ENCODE results near the gene TOR3A.

Gene TOR3A

GRCh38 chr1:179092896-179093461 lies 11.1 kb downstream of the TOR3A start:
- Histone ChIP-seq H3K27ac (ENCODE audit: low read depth, low read length) (no peak overlapping the region), H3K4me3 (ENCODE audit: low read length) (no peak overlapping the region), H3K9me3 (ENCODE audit: insufficient read depth, low read depth, low read length) (no peaks in the 10 kb centered on the region), H3K9ac (ENCODE audit: low read depth, low read length) (no peak overlapping the region), H3K27me3 (ENCODE audit: insufficient read depth, low read length) (no peaks in the 10 kb centered on the region), H3K4me1 (ENCODE audit: insufficient read depth, low read length) (peaks cover 4% of the 10 kb centered on the region; the same call in 1 of the 2 replicates), H3K36me3 (ENCODE audit: insufficient read depth, low read length) (peaks cover 66% of the 10 kb centered on the region)
- 91% methylated on average over 9 of the region's 9 CpGs for WGBS

- Histone ChIP-seq H3K4me1 (ENCODE audit: insufficient read depth, low read length) (peaks cover 4% of the 10 kb centered on the region; the same call in 1 of the 2 replicates), H3K4me3 (ENCODE audit: low read length) (no peak overlapping the region), H3K27me3 (ENCODE audit: insufficient read depth, low read length) (no peaks in the 10 kb centered on the region), H3K9ac (ENCODE audit: low read depth, low read length) (no peak overlapping the region), H3K9me3 (ENCODE audit: insufficient read depth, low read depth, low read length) (no peaks in the 10 kb centered on the region), H3K36me3 (ENCODE audit: insufficient read depth, low read length) (peaks cover 61% of the 10 kb centered on the region), H3K27ac (ENCODE audit: low read depth, low read length) (no peak overlapping the region)
- WGBS, result 94% methylated on average over 5 of the region's 5 CpGs
These were observed 12.9 kb downstream of the TOR3A start for GRCh38 chr1:179094818-179095217.

- Histone ChIP-seq H3K27me3 (ENCODE audit: insufficient read depth, low read length) (no peaks in the 10 kb centered on the region), H3K9me3 (ENCODE audit: insufficient read depth, low read depth, low read length) (no peaks in the 10 kb centered on the region), H3K36me3 (ENCODE audit: insufficient read depth, low read length) (peaks cover 58% of the 10 kb centered on the region), H3K27ac (ENCODE audit: low read depth, low read length) (no peak overlapping the region), H3K9ac (ENCODE audit: low read depth, low read length) (no peak overlapping the region), H3K4me3 (ENCODE audit: low read length) (no peak overlapping the region), H3K4me1 (ENCODE audit: insufficient read depth, low read length) (peaks cover 6% of the 10 kb centered on the region; the same call in 1 of the 2 replicates)
- 97% methylated on average over 4 of the region's 4 CpGs for WGBS
These were observed 13.5 kb downstream of the TOR3A start for GRCh38 chr1:179095377-179095776.

DNA sequence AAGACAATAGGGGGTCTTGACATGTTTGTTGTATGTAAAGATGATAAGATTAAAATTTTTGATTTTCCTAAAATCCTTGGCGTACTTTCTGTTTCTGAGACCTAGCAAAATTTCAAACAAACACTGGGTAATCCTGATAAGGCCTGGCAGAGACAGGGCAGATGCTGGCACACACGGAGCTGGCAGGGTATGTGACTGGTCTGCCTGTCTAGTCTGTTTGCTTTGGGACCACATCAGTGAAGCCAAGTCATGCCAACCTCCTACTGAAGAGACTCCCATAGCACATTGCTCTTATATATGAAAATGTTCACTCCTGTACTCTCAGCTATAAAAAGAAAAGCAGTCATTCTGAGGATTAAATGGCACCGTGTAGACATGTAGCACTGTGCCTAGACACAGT lies 14.1 kb downstream of the TOR3A start:
- Histone ChIP-seq H3K36me3 (ENCODE audit: insufficient read depth, low read length) (peaks cover 53% of the 10 kb centered on the region), H3K4me3 (ENCODE audit: low read length) (no peak overlapping the region), H3K27me3 (ENCODE audit: insufficient read depth, low read length) (no peaks in the 10 kb centered on the region), H3K27ac (ENCODE audit: low read depth, low read length) (no peak overlapping the region), H3K9ac (ENCODE audit: low read depth, low read length) (no peak overlapping the region), H3K4me1 (ENCODE audit: insufficient read depth, low read length) (peaks cover 6% of the 10 kb centered on the region; the same call in 1 of the 2 replicates), H3K9me3 (ENCODE audit: insufficient read depth, low read depth, low read length) (no peaks in the 10 kb centered on the region)
- 99% methylated on average over 3 of the region's 3 CpGs for WGBS

- 98% methylated on average over 4 of the region's 4 CpGs for WGBS
- Histone ChIP-seq H3K36me3 (ENCODE audit: insufficient read depth, low read length) (peaks cover 28% of the 10 kb centered on the region), H3K9me3 (ENCODE audit: insufficient read depth, low read depth, low read length) (no peaks in the 10 kb centered on the region), H3K4me3 (ENCODE audit: low read length) (no peak overlapping the region), H3K27ac (ENCODE audit: low read depth, low read length) (0 out of 2 replicates have a peak overlapping the region, but pooled peaks have one; percentile 9), H3K9ac (ENCODE audit: low read depth, low read length) (no peak overlapping the region), H3K4me1 (ENCODE audit: insufficient read depth, low read length) (peaks cover 6% of the 10 kb centered on the region; the same call in 1 of the 2 replicates), H3K27me3 (ENCODE audit: insufficient read depth, low read length) (no peaks in the 10 kb centered on the region)
These were observed 18.0 kb downstream of the TOR3A start for GRCh38 chr1:179099891-179100290.

DNA sequence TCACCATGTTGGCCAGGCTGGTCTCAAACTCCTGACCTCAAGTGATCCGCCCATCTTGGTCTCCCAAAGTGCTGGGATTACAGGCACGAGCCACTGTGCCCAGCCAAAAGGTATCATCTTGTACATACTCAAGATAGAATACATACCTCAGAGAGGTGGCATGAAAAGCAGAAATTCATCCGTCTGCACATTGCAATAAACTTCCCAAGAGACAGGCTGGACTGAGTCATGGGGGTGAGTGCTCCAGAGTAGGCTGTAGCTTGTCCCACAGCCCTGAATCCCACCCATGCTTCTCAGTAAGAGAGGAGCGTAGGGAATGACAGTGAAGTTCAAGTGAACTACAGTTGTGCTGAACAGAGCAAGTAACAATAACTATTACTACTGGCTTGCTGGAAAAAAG lies 19.7 kb downstream of the TOR3A start:
- Histone ChIP-seq H3K9ac (ENCODE audit: low read depth, low read length) (no peak overlapping the region), H3K4me1 (ENCODE audit: insufficient read depth, low read length) (peaks cover 9% of the 10 kb centered on the region), H3K9me3 (ENCODE audit: insufficient read depth, low read depth, low read length) (no peaks in the 10 kb centered on the region), H3K36me3 (ENCODE audit: insufficient read depth, low read length) (peaks cover 13% of the 10 kb centered on the region), H3K27me3 (ENCODE audit: insufficient read depth, low read length) (no peaks in the 10 kb centered on the region), H3K27ac (ENCODE audit: low read depth, low read length) (no peak overlapping the region), H3K4me3 (ENCODE audit: low read length) (no peak overlapping the region)
- WGBS, result 97% methylated on average over 3 of the region's 4 CpGs

DNA sequence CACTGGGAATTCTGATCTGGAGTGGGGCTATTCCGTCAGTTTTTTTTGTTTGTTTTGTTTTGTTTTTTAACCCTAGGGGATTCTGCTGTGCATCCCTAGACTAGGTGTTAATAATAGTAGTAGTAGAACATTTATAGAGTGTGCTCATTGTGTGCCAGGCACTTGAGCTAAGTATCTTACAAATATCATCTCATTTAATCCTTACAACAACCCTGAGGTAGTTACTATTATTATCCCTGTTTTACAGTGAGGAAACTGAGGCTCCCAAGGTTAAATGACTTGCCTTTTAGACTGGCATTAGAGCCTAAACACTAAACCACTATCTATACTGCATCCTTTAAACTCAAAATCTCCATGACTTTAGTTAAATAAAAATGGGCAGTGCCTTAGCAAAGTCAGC lies 22.1 kb downstream of the TOR3A start:
- Histone ChIP-seq H3K27me3 (ENCODE audit: insufficient read depth, low read length) (no peaks in the 10 kb centered on the region), H3K9ac (ENCODE audit: low read depth, low read length) (no peak overlapping the region), H3K27ac (ENCODE audit: low read depth, low read length) (no peak overlapping the region), H3K36me3 (ENCODE audit: insufficient read depth, low read length) (peaks cover 28% of the 10 kb centered on the region), H3K4me3 (ENCODE audit: low read length) (no peak overlapping the region), H3K4me1 (ENCODE audit: insufficient read depth, low read length) (peaks cover 9% of the 10 kb centered on the region), H3K9me3 (ENCODE audit: insufficient read depth, low read depth, low read length) (no peaks in the 10 kb centered on the region)
- 94% methylated on average over 1 of the region's 1 CpG for WGBS

DNA sequence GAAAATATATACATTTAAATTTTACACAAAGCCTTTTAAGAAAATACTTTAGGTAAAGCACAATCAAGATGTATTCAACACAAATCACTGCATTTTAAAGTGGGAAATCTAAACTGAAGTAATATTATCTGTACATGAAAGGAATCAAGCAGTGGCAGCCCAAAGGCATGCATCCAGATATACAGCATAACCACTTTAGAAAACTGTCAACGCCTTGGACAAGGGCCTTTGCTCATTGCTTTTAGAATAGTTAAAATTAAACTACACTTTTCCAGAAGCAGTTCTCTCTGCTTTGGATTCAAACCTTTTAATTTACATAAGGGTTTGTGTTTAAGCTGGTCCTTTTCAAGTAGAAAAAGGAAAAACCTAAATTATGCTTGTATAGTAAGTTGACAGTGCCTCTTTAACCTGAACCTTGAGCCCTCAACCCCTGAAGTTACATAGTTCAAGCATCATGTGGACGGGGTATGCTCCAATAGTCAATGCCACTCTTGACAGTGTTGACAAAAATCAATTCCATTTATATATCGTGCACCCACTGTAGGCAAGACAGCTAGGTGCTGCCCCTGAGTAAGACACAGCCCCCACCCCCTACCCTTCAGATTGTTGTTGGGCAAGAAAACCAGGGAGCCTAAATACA lies 22.9 kb downstream of the TOR3A start:
- no peaks in the 10 kb centered on the region for H3K9me3 ChIP-seq (ENCODE audit: insufficient read depth, low read depth, low read length)
- H3K27ac ChIP-seq (ENCODE audit: low read depth, low read length), result no peak overlapping the region
- H3K9ac ChIP-seq (ENCODE audit: low read depth, low read length), result no peak overlapping the region
- 93% methylated on average over 3 of the region's 3 CpGs for WGBS
- peaks cover 5% of the 10 kb centered on the region for H3K4me1 ChIP-seq (ENCODE audit: insufficient read depth, low read length)
- H3K36me3 ChIP-seq (ENCODE audit: insufficient read depth, low read length), result peaks cover 33% of the 10 kb centered on the region
- no peaks in the 10 kb centered on the region for H3K27me3 ChIP-seq (ENCODE audit: insufficient read depth, low read length)
- H3K4me3 ChIP-seq (ENCODE audit: low read length), result no peak overlapping the region

GRCh38 chr1:179105393-179105792 lies 23.5 kb downstream of the TOR3A start:
- 65% methylated on average over 7 of the region's 7 CpGs for WGBS
- Histone ChIP-seq H3K9me3 (ENCODE audit: insufficient read depth, low read depth, low read length) (no peaks in the 10 kb centered on the region), H3K27me3 (ENCODE audit: insufficient read depth, low read length) (no peaks in the 10 kb centered on the region), H3K4me1 (ENCODE audit: insufficient read depth, low read length) (peaks cover 3% of the 10 kb centered on the region; the same call in 1 of the 2 replicates), H3K36me3 (ENCODE audit: insufficient read depth, low read length) (peaks cover 40% of the 10 kb centered on the region), H3K4me3 (ENCODE audit: low read length) (no peak overlapping the region), H3K9ac (ENCODE audit: low read depth, low read length) (no peak overlapping the region), H3K27ac (ENCODE audit: low read depth, low read length) (no peak overlapping the region)

DNA sequence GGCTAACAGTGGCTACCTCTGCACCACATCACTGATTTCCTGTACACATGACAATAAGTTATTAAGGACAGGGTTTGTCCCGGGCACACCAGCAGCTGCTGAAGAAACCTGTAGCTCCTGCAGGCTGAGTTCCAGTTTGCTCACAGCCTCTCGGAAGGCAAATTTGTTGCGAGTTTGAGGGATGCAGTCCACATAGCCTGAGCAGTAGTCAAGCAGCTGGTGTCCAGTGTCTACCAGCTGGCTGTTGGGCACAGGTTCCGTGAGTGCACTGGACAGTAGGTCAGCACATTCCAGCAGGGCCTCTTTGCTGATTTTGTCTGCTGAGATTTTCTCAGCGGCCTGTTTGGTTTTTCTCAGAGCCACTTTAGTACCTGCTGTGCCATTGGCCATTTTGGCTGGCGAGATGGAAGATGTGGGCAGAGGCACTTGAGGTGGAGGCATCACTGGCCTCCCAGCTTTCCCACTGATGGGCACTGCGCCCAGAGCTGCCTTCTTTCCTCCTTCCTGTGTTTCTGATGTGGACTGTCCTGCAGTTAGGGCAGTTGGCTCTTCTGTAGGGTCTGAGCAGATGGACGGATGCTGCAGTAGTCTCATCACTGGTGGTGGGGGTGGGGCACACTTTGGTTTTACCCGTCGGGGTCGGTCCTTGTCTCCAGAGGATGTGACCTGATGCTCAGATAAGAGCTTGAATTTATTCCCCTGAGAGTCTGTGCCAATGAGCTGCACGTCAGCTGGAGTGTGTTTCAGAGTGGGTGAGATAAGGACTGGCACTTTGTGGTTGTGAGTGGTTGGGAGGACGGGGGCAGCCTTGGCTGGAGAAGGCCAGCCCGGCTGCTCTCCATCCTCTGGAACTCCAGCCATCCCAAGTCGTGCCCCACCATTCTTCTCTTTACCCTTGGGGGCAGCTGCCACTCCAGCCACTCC lies 26.1 kb downstream of the TOR3A start:
- no peak overlapping the region for H3K9ac ChIP-seq (ENCODE audit: low read depth, low read length)
- H3K36me3 ChIP-seq (ENCODE audit: insufficient read depth, low read length), result peaks cover 60% of the 10 kb centered on the region
- 95% methylated on average over 15 of the region's 15 CpGs for WGBS

DNA sequence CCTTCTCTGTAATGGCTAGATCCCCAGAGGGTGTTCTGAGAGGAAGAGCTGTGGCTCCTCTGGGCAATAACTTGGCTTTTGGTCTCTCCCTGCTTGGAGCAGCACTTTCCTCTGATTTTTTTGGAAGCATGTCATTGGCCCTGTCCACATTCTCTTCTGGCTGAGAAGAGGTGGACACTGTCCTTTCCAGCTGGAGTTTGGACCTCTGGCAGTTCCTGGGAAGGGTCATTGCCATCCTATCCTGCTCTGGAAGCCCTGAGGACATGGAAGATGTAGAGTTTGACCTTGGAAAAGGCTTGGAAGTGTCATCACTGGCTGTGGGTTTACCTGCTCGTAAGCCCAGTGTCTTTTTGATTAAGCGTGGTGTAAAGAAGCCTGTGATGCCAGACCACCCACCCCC lies 26.8 kb downstream of the TOR3A start:
- Histone ChIP-seq H3K36me3 (ENCODE audit: insufficient read depth, low read length) (peaks cover 57% of the 10 kb centered on the region), H3K4me3 (ENCODE audit: low read length) (no peak overlapping the region), H3K4me1 (ENCODE audit: insufficient read depth, low read length) (peaks cover 3% of the 10 kb centered on the region; the same call in 1 of the 2 replicates), H3K9me3 (ENCODE audit: insufficient read depth, low read depth, low read length) (no peaks in the 10 kb centered on the region), H3K27me3 (ENCODE audit: insufficient read depth, low read length) (no peaks in the 10 kb centered on the region), H3K9ac (ENCODE audit: low read depth, low read length) (no peak overlapping the region), H3K27ac (ENCODE audit: low read depth, low read length) (no peak overlapping the region)
- WGBS, result 96% methylated on average over 2 of the region's 2 CpGs

More for the DNA sequence above, 26.1 kb downstream of the TOR3A start:
- Histone ChIP-seq H3K27ac (ENCODE audit: low read depth, low read length) (no peak overlapping the region), H3K9me3 (ENCODE audit: insufficient read depth, low read depth, low read length) (no peaks in the 10 kb centered on the region), H3K4me1 (ENCODE audit: insufficient read depth, low read length) (peaks cover 3% of the 10 kb centered on the region; the same call in 1 of the 2 replicates), H3K27me3 (ENCODE audit: insufficient read depth, low read length) (no peaks in the 10 kb centered on the region), H3K4me3 (ENCODE audit: low read length) (no peak overlapping the region)
